DND-41 (cell line): ENCODE results near the gene POSTN.

Experiments used
- CTCF ChIP-seq: IDR thresholded peaks from 2 replicates; pipeline ENCODE4 v1.5.1; 2012; ENCODE audit warnings: borderline replicate concordance, low read length, moderate library complexity, mild to moderate bottlenecking; ENCODE audit not compliant: poor library complexity, severe bottlenecking; ENCODE audit errors: extremely low read depth
- EZH2 ChIP-seq: IDR thresholded peaks from 3 replicates; pipeline ENCODE4 v1.6.1; 2012; ENCODE audit warnings: borderline replicate concordance, low read depth, mild to moderate bottlenecking, moderate library complexity, low read length, inconsistent platforms; ENCODE audit not compliant: severe bottlenecking

GRCh38 chr13:37539170-37539569 lies 59.4 kb downstream of the POSTN start:
- TF ChIP-seq CTCF (no peak), EZH2 (no peak)
